PC-3 (cell line): ENCODE measurements around the gene NDFIP2. TPM values are rescaled to one million over a fixed set of nuclear protein-coding genes. Genes with fewer than 3 reads are reported as not detected.
A peak's percentile ranks its signal among the peaks of the same experiment; 100 is the strongest.

Source experiments
- ATAC-seq: fragments of 200-7000 bp; cut with Tn5 transposase; 2 replicates; pipeline ENCODE4 v1.9.1; 2020; ENCODE audit warnings: mild to moderate bottlenecking, moderate library complexity
- BruUV-seq: library from RNA; stranded (reverse); fragments of 400-500 nt; replicated peaks from 2 replicates; lab custom pipeline; 2021; lab: Mats Ljungman, UMichigan
- CTCF ChIA-PET: fragments of 300-600 bp; sonication (Branson Sonifier 250); formaldehyde crosslinking; loops from one replicate; lab custom pipeline; 2022; ENCODE audit warnings: antibody characterized with exemption; lab: Charles Lee
- POLR2A ChIA-PET: fragments of 300-600 bp; sonication (Branson Sonifier 250); formaldehyde crosslinking; loops from one replicate; lab custom pipeline; 2022; ENCODE audit warnings: antibody characterized with exemption; ENCODE audit not compliant: unreplicated experiment; lab: Charles Lee
- DNase-seq: peaks from one replicate; pipeline ENCODE4 v3.0.0-alpha.2; 2015
- H2AFZ ChIP-seq: fragments of 300-600 bp; sonication (generic); 2 replicates; pipeline ENCODE4 v1.6.0; 2016; ENCODE audit warnings: antibody characterized with exemption, low read length
- H3F3A ChIP-seq: fragments of 300-600 bp; sonication (generic); one replicate; pipeline ENCODE4 v1.6.0; 2017; ENCODE audit warnings: antibody characterized with exemption, low read length, control low read depth, mild to moderate bottlenecking; ENCODE audit not compliant: unreplicated experiment
- H3K27ac ChIP-seq: fragments of 300-600 bp; sonication (generic); 2 replicates; pipeline ENCODE4 v1.5.1; 2016; ENCODE audit warnings: mild to moderate bottlenecking, low read length
- H3K27me3 ChIP-seq: fragments of 300-600 bp; sonication (generic); 2 replicates; pipeline ENCODE4 v1.6.1; 2016; ENCODE audit warnings: low read length, mixed read lengths
- H3K36me3 ChIP-seq: fragments of 300-600 bp; sonication (generic); 2 replicates; pipeline ENCODE4 v1.6.1; 2016; ENCODE audit warnings: low read depth, mixed run types, low read length, mixed read lengths
- H3K4me1 ChIP-seq: fragments of 300-600 bp; sonication (generic); 2 replicates; pipeline ENCODE4 v1.5.1; 2016; ENCODE audit warnings: low read length; ENCODE audit not compliant: insufficient read depth
- H3K4me2 ChIP-seq: fragments of 300-600 bp; sonication (generic); 2 replicates; pipeline ENCODE4 v1.6.0; 2016; ENCODE audit warnings: low read length
- H3K4me3 ChIP-seq: fragments of 300-600 bp; sonication (generic); 2 replicates; pipeline ENCODE4 v1.5.1; 2016; ENCODE audit warnings: mild to moderate bottlenecking, low read length, mixed read lengths
- H3K79me2 ChIP-seq: fragments of 300-600 bp; sonication (generic); 2 replicates; pipeline ENCODE4 v1.6.1; 2017; ENCODE audit warnings: low read length, mixed read lengths
- H3K9ac ChIP-seq: fragments of 300-600 bp; sonication (generic); 2 replicates; pipeline ENCODE4 v1.6.0; 2016; ENCODE audit warnings: mild to moderate bottlenecking, low read length
- H3K9me2 ChIP-seq: fragments of 300-600 bp; sonication (generic); replicated peaks from 2 replicates; pipeline ENCODE4 v1.6.1; 2016; ENCODE audit warnings: mixed run types, low read length, mixed read lengths
- H3K9me3 ChIP-seq: fragments of 300-600 bp; sonication (generic); 2 replicates; pipeline ENCODE4 v1.6.1; 2016; ENCODE audit warnings: low read length, mixed read lengths
- H4K20me1 ChIP-seq: fragments of 300-600 bp; sonication (generic); 2 replicates; pipeline ENCODE4 v1.6.1; 2016; ENCODE audit warnings: low read length, mixed read lengths
- CTCF ChIP-seq: fragments of 300-600 bp; sonication (generic); conservative IDR thresholded peaks from 2 replicates; pipeline ENCODE4 v1.5.1; 2017; ENCODE audit warnings: antibody characterized with exemption, low read depth, mild to moderate bottlenecking, low read length
- EZH2 ChIP-seq: fragments of 300-600 bp; sonication (generic); IDR thresholded peaks from one replicate; pipeline ENCODE4 v1.6.1; 2017; ENCODE audit warnings: antibody characterized with exemption, mild to moderate bottlenecking, low read length; ENCODE audit not compliant: unreplicated experiment
- EZH2phosphoT487 ChIP-seq: fragments of 300-600 bp; sonication (generic); IDR thresholded peaks from 2 replicates; pipeline ENCODE4 v1.6.1; 2018; ENCODE audit warnings: mild to moderate bottlenecking, antibody characterized with exemption, low read length, borderline replicate concordance
- intact Hi-C: fragments of 100-400 bp; cut with micrococcal nuclease; formaldehyde crosslinking; loops from 2 replicates; pipeline ENCODE4 v1.9.0; 2023
- total RNA-seq: library from RNA; depleted of rRNA; stranded (reverse); fragments of >200 nt; gene quantifications from 2 replicates; pipeline ENCODE4 v1.2.3, GENCODE V29; 2014

NDFIP2 gene
- total RNA-seq, 1 experiment from 2014 or later = 19.5 TPM

- peaks cover 11% of the 10 kb centered on the region for H3K79me2 ChIP-seq
- peaks cover 12% of the 10 kb centered on the region for H3K36me3 ChIP-seq
- ATAC-seq = peak; percentile 61
- H3K9me2 ChIP-seq = no peaks in the 10 kb centered on the region
- H3K4me3 ChIP-seq = no peak overlapping the region
- TF ChIP-seq CTCF (no peak), EZH2 (no peak), EZH2phosphoT487 (no peak)
- 0 out of 2 replicates have a peak, but pooled peaks cover 6% of the 10 kb centered on the region for H4K20me1 ChIP-seq
- no peaks in the 10 kb centered on the region for H3F3A ChIP-seq
- ChIA-PET CTCF (no interaction called here), POLR2A (interaction anchor here (0.6 kb wide), 1 partner anchor 105 kb away, joined by 5 read pairs; no protein-coding TSS in a partner anchor)
- peak; percentile 31 for DNase-seq
- H3K9ac ChIP-seq = no peak overlapping the region
- no peaks in the 10 kb centered on the region for H3K9me3 ChIP-seq
- H3K4me2 ChIP-seq = peak overlapping the region; percentile 18; the same call in 1 of the 2 replicates
- no peak overlapping the region for H2AFZ ChIP-seq
- peak overlapping the region; percentile 63 for H3K27ac ChIP-seq
- no TSS peak for BruUV-seq
- H3K4me1 ChIP-seq = peaks cover 20% of the 10 kb centered on the region
- intact Hi-C loops = loop anchor here (2.0 kb wide), 1 partner anchor 44 kb away; no protein-coding TSS in a partner anchor
- H3K27me3 ChIP-seq = no peaks in the 10 kb centered on the region
Observed at GRCh38 chr13:79528356-79528755, 47.4 kb downstream of the NDFIP2 start.

- Histone ChIP-seq H3K4me1 (peaks cover 20% of the 10 kb centered on the region), H3K4me2 (peak overlapping the region; percentile 18; the same call in 1 of the 2 replicates), H3K27me3 (no peaks in the 10 kb centered on the region), H3K36me3 (peaks cover 8% of the 10 kb centered on the region; the same call in 1 of the 2 replicates), H3K9ac (no peak overlapping the region), H3F3A (no peaks in the 10 kb centered on the region), H4K20me1 (0 out of 2 replicates have a peak, but pooled peaks cover 6% of the 10 kb centered on the region), H2AFZ (no peak overlapping the region), H3K27ac (peak overlapping the region; percentile 63), H3K9me3 (no peaks in the 10 kb centered on the region), H3K79me2 (peaks cover 11% of the 10 kb centered on the region), H3K4me3 (no peak overlapping the region), H3K9me2 (no peaks in the 10 kb centered on the region)
- no TSS peak for BruUV-seq
- intact Hi-C loops = loop anchor here (2.0 kb wide), 1 partner anchor 44 kb away; no protein-coding TSS in a partner anchor
- ATAC-seq (peak; percentile 64), DNase-seq (peak; percentile 35)
- ChIA-PET CTCF (interaction anchor here (0.6 kb wide), 1 partner anchor 104 kb away, joined by 4 read pairs; no protein-coding TSS in a partner anchor), POLR2A (interaction anchor here (0.5 to 0.6 kb wide), 3 partner anchors 13 to 105 kb away, joined by 5 to 6 read pairs (median 6); no protein-coding TSS in a partner anchor)
- no peak for TF ChIP-seq EZH2
- TF ChIP-seq CTCF = no peak
- TF ChIP-seq EZH2phosphoT487 = no peak
Observed at GRCh38 chr13:79528759-79529191, 47.8 kb downstream of the NDFIP2 start.

- Histone ChIP-seq H3K4me3 (no peak overlapping the region), H3K27ac (no peak overlapping the region), H3K36me3 (no peaks in the 10 kb centered on the region; the same call in 1 of the 2 replicates), H3K9ac (no peak overlapping the region), H3K9me3 (no peaks in the 10 kb centered on the region), H3K4me2 (no peak overlapping the region), H3K9me2 (no peaks in the 10 kb centered on the region), H3F3A (no peaks in the 10 kb centered on the region), H2AFZ (no peak overlapping the region), H4K20me1 (0 out of 2 replicates have a peak, but pooled peaks cover 6% of the 10 kb centered on the region), H3K27me3 (no peaks in the 10 kb centered on the region), H3K79me2 (peaks cover 11% of the 10 kb centered on the region), H3K4me1 (peaks cover 19% of the 10 kb centered on the region)
- DNase-seq (no peak), ATAC-seq (no peak)
- CTCF ChIA-PET = no interaction called here
- POLR2A ChIA-PET = no interaction called here
- TF ChIP-seq EZH2phosphoT487 (no peak), CTCF (no peak), EZH2 (no peak)
- BruUV-seq = no TSS peak
- intact Hi-C loops = loop anchor here (2.0 kb wide), 1 partner anchor 45 kb away; no protein-coding TSS in a partner anchor
Observed at GRCh38 chr13:79529817-79530216, 48.9 kb downstream of the NDFIP2 start.
